H1 (cell line): ENCODE measurements around the gene PRICKLE2. TPM values are rescaled to one million over a fixed set of nuclear protein-coding genes. Genes with fewer than 3 reads are reported as not detected.

ENCODE experiments used
- CTCF ChIA-PET: fragments of 300-600 bp; sonication (Branson Sonifier 250); formaldehyde crosslinking; loops from one replicate; lab custom pipeline; 2021; ENCODE audit not compliant: partially characterized antibody; lab: Charles Lee
- POLR2A ChIA-PET: fragments of 300-600 bp; sonication (Branson Sonifier 250); formaldehyde crosslinking; loops from one replicate; lab custom pipeline; 2021; ENCODE audit warnings: inconsistent platforms; ENCODE audit not compliant: partially characterized antibody; lab: Charles Lee
- DNase-seq, 2 experiments: peaks; one replicate each; pipeline versions ENCODE4 v3.0.0 to v3.0.0-alpha.2; 2010 to 2022; ENCODE audit warnings: low spot score in 2 of 2, low read depth in 1 of 2, mixed read lengths in 1 of 2
- FAIRE-seq: peaks from 2 replicates; lab custom pipeline; 2011; peaks lifted over from hg19 to GRCh38; lab: Jason Lieb, UNC
- H2AFZ ChIP-seq: 2 replicates; pipeline ENCODE4 v1.8.1; 2012; ENCODE audit warnings: low read length, inconsistent platforms
- H2AK5ac ChIP-seq: 2 replicates; pipeline ENCODE4 v1.6.1; 2013; ENCODE audit warnings: low read depth, low read length
- H2BK120ac ChIP-seq: replicated peaks from 2 replicates; pipeline ENCODE3; 2013; ENCODE audit warnings: low read depth, low read length, inconsistent platforms
- H2BK12ac ChIP-seq: 2 replicates; pipeline ENCODE4 v1.6.1; 2013; ENCODE audit warnings: low read depth, low read length
- H2BK15ac ChIP-seq: 2 replicates; pipeline ENCODE4 v1.6.1; 2013; ENCODE audit warnings: low read length
- H2BK20ac ChIP-seq: 2 replicates; pipeline ENCODE4 v1.6.1; 2013; ENCODE audit warnings: low read length
- H2BK5ac ChIP-seq: 2 replicates; pipeline ENCODE4 v1.6.1; 2013; ENCODE audit warnings: low read depth, low read length
- H3K14ac ChIP-seq: 2 replicates; pipeline ENCODE4 v1.6.1; 2013; ENCODE audit warnings: inconsistent platforms; ENCODE audit not compliant: insufficient read length
- H3K18ac ChIP-seq: 2 replicates; pipeline ENCODE4 v1.6.1; 2013; ENCODE audit warnings: low read length; ENCODE audit errors: extremely low read depth
- H3K23ac ChIP-seq: 2 replicates; pipeline ENCODE4 v1.6.1; 2013; ENCODE audit warnings: inconsistent platforms; ENCODE audit not compliant: insufficient read length
- H3K23me2 ChIP-seq: 2 replicates; pipeline ENCODE4 v1.6.1; 2013; ENCODE audit warnings: low read depth, low read length
- H3K27ac ChIP-seq: 2 replicates; pipeline ENCODE4 v1.6.1; 2011; ENCODE audit warnings: low read depth, low read length, inconsistent platforms
- H3K27me3 ChIP-seq, 4 experiments: replicated peaks in 1 of 4; 1 replicate in 1 of 4; 2 replicates in 3 of 4; pipeline versions ENCODE4 v1.6.1 to v1.8.1; 2011 to 2013; ENCODE audit warnings: low read length in 3 of 4, mild to moderate bottlenecking in 3 of 4, inconsistent platforms in 2 of 4, mixed read lengths in 2 of 4, moderate library complexity in 1 of 4; ENCODE audit not compliant: control insufficient read depth in 3 of 4, insufficient read depth in 3 of 4; ENCODE audit errors: extremely low read depth in 1 of 4
- H3K36me3 ChIP-seq, 4 experiments: 2 replicates each; pipeline versions ENCODE4 v1.6.1 to v1.8.1; 2011 to 2013; ENCODE audit warnings: mild to moderate bottlenecking in 4 of 4, low read length in 3 of 4, moderate library complexity in 2 of 4, control low read depth in 1 of 4, inconsistent platforms in 1 of 4; ENCODE audit not compliant: insufficient read depth in 4 of 4, control insufficient read depth in 2 of 4
- H3K4ac ChIP-seq: replicated peaks from 2 replicates; pipeline ENCODE3; 2013; ENCODE audit warnings: low read length, low read depth, mixed read lengths, inconsistent platforms; ENCODE audit not compliant: insufficient read length
- H3K4me1 ChIP-seq, 4 experiments: replicated peaks in 1 of 4; 1 replicate in 1 of 4; 2 replicates in 3 of 4; pipeline versions ENCODE4 v1.6.1 to v1.8.1; 2011 to 2013; ENCODE audit warnings: low read length in 3 of 4, inconsistent platforms in 2 of 4, mixed read lengths in 1 of 4; ENCODE audit not compliant: insufficient read depth in 4 of 4, control insufficient read depth in 3 of 4
- H3K4me2 ChIP-seq, 2 experiments: 2 replicates each; pipeline versions ENCODE4 v1.6.1 to v1.8.1; 2011 to 2013; ENCODE audit warnings: low read depth in 2 of 2, low read length in 2 of 2, control low read depth in 1 of 2, inconsistent platforms in 1 of 2, mild to moderate bottlenecking in 1 of 2; ENCODE audit not compliant: insufficient read depth in 1 of 2
- H3K4me3 ChIP-seq, 4 experiments: fragments of 200-600, 300-600 bp in 1 of 4; sonication (generic), shearing (Covaris generic), sonication (Bioruptor Twin) in 1 of 4; 2 replicates each; pipeline versions ENCODE4 v1.5.1 to v1.8.1; 2011 to 2016; ENCODE audit warnings: low read length in 4 of 4, low read depth in 3 of 4, control low read depth in 2 of 4, inconsistent platforms in 2 of 4, mild to moderate bottlenecking in 2 of 4, mixed read lengths in 1 of 4, moderate library complexity in 1 of 4; ENCODE audit not compliant: insufficient read depth in 2 of 4; ENCODE audit errors: extremely low read depth in 1 of 4
- H3K56ac ChIP-seq: replicated peaks from 2 replicates; pipeline ENCODE3; 2013; ENCODE audit warnings: low read depth, mild to moderate bottlenecking, mixed read lengths, low read length, inconsistent platforms; ENCODE audit not compliant: insufficient read length
- H3K79me1 ChIP-seq: 2 replicates; pipeline ENCODE4 v1.6.1; 2013; ENCODE audit warnings: low read depth, low read length, control low read depth
- H3K79me2 ChIP-seq, 2 experiments: 2 replicates each; pipeline versions ENCODE4 v1.6.1 to v1.8.1; 2012 to 2013; ENCODE audit warnings: low read length in 2 of 2, mild to moderate bottlenecking in 2 of 2, inconsistent platforms in 1 of 2; ENCODE audit not compliant: insufficient read depth in 2 of 2, control insufficient read depth in 1 of 2
- H3K9ac ChIP-seq, 4 experiments: replicated peaks in 1 of 4; 1 replicate in 1 of 4; 2 replicates in 3 of 4; pipeline versions ENCODE4 v1.6.1 to v1.8.1; 2011 to 2013; ENCODE audit warnings: low read depth in 3 of 4, low read length in 3 of 4, control low read depth in 2 of 4, mild to moderate bottlenecking in 2 of 4, moderate library complexity in 2 of 4, inconsistent platforms in 1 of 4; ENCODE audit errors: extremely low read depth in 1 of 4
- H3K9me3 ChIP-seq, 2 experiments: 2 replicates each; pipeline versions ENCODE4 v1.6.1 to v1.8.1; 2012 to 2013; ENCODE audit warnings: mild to moderate bottlenecking in 2 of 2, moderate library complexity in 2 of 2, control low read depth in 1 of 2, inconsistent platforms in 1 of 2, low read depth in 1 of 2, low read length in 1 of 2, mixed read lengths in 1 of 2; ENCODE audit not compliant: insufficient read depth in 2 of 2
- H4K20me1 ChIP-seq, 2 experiments: replicated peaks in 1 of 2; 2 replicates each; pipeline versions ENCODE3 to v1.8.1; 2011 to 2013; ENCODE audit warnings: inconsistent platforms in 2 of 2, low read length in 2 of 2, mild to moderate bottlenecking in 1 of 2; ENCODE audit not compliant: insufficient read depth in 2 of 2, control insufficient read depth in 1 of 2
- H4K5ac ChIP-seq: 2 replicates; pipeline ENCODE4 v1.6.1; 2013; ENCODE audit warnings: low read length, low read depth, mixed read lengths, inconsistent platforms; ENCODE audit not compliant: insufficient read length
- H4K8ac ChIP-seq: 2 replicates; pipeline ENCODE4 v1.8.0; 2013; ENCODE audit warnings: mild to moderate bottlenecking, moderate library complexity, low read length, inconsistent platforms; ENCODE audit not compliant: insufficient read depth; ENCODE audit errors: extremely low read depth
- H4K91ac ChIP-seq: replicated peaks from 2 replicates; pipeline ENCODE3; 2013; ENCODE audit warnings: low read length, mixed read lengths, inconsistent platforms; ENCODE audit not compliant: insufficient read length
- FOSL1 ChIP-seq: IDR thresholded peaks from 2 replicates; pipeline ENCODE4 v1.6.1; 2011; ENCODE audit warnings: mild to moderate bottlenecking, low read depth, low read length, moderate library complexity; ENCODE audit not compliant: insufficient read depth
- MAFK ChIP-seq: IDR thresholded peaks from 2 replicates; pipeline ENCODE4 v1.6.1; 2012; ENCODE audit warnings: low read depth, mild to moderate bottlenecking, improper control_type of control experiment, low read length
- NANOG ChIP-seq: IDR thresholded peaks from 2 replicates; pipeline ENCODE4 v1.6.1; 2011; ENCODE audit warnings: low read length, low read depth, mild to moderate bottlenecking, inconsistent platforms; ENCODE audit not compliant: insufficient read depth, poor library complexity, severe bottlenecking
- POLR2A ChIP-seq, 2 experiments: IDR thresholded peaks; 1 replicate in 1 of 2; 2 replicates in 1 of 2; pipeline ENCODE4 v1.6.1; 2011; ENCODE audit warnings: low read depth in 2 of 2, low read length in 2 of 2, mild to moderate bottlenecking in 2 of 2; ENCODE audit errors: control extremely low read depth in 1 of 2
- RNF2 ChIP-seq: fragments of 200-900, 300-1000 bp; sonication (generic); IDR thresholded peaks from 2 replicates; pipeline ENCODE4 v1.7.1; 2016; ENCODE audit warnings: borderline replicate concordance, low read depth, mild to moderate bottlenecking, antibody characterized with exemption, low read length; ENCODE audit not compliant: poor library complexity, severe bottlenecking; ENCODE audit errors: missing control alignments
- TAF1 ChIP-seq: IDR thresholded peaks from 2 replicates; pipeline ENCODE4 v1.6.1; 2011; ENCODE audit warnings: mild to moderate bottlenecking, low read depth, low read length
- TEAD4 ChIP-seq: IDR thresholded peaks from 2 replicates; pipeline ENCODE4 v1.6.1; 2012; ENCODE audit warnings: low read depth, low read length, inconsistent platforms, mixed read lengths
- WGBS, 2 experiments: shearing (Covaris generic) in 1 of 2; methylation state at CpG; one replicate each; pipeline versions ENCODE4 v1.1.6 to v1.1.7; 2013 to 2015; ENCODE audit warnings: low lambda C conversion rate in 2 of 2, mixed read lengths in 2 of 2, inconsistent platforms in 1 of 2, low coverage in 1 of 2, missing lambda C conversion rate in 1 of 2; ENCODE audit not compliant: insufficient replicate concordance in 2 of 2, insufficient coverage in 1 of 2, insufficient read length in 1 of 2; ENCODE audit errors: extremely low coverage in 1 of 2, missing lambda C conversion rate in 1 of 2; 5-methylcytosine and 5-hydroxymethylcytosine counted together
- polyA plus RNA-seq, 7 experiments: library from polyadenylated mRNA; depleted of rRNA in 3 of 7; stranded (reverse) in 5 of 7; unstranded in 2 of 7; fragments of >200 nt in 5 of 7; fragments of 200-250 nt in 2 of 7; gene quantifications; 1 replicate in 5 of 7; 2 replicates in 1 of 7; 4 replicates in 1 of 7; pipeline versions ENCODE4 v1.2.1 to v1.2.3, GENCODE V29; 2011 to 2013; ENCODE audit warnings: missing spikeins in 2 of 7, mixed read lengths in 2 of 7
- total RNA-seq: library from RNA; stranded (reverse); fragmentation: NEBNext Ultra II Directional; extraction: Animal tissue kit (Norgen Biotek cat#: 25700); gene quantifications from 2 replicates; pipeline ENCODE4 v1.2.1, GENCODE V29; 2021

Gene PRICKLE2
- total and polyA plus RNA-seq, 2 of the 8 experiments (the other 6 are each of a cell fraction or from before 2014, with no cell fraction given), result 2.9 to 8.0 TPM

GRCh38 chr3:64138656-64139375 lies 86.5 kb downstream of the PRICKLE2 start:
- ChIA-PET POLR2A (no interaction called here), CTCF (interaction anchor here (0.9 kb wide), 1 partner anchor 9 kb away, joined by 3 read pairs; no protein-coding TSS in a partner anchor)
- no peaks in the 10 kb centered on the region for H4K20me1 ChIP-seq
- no peaks in the 10 kb centered on the region for H3K36me3 ChIP-seq
- no peak overlapping the region for H4K91ac ChIP-seq
- H3K4ac ChIP-seq, result no peak overlapping the region
- no peak overlapping the region for H2BK12ac ChIP-seq
- whole genome bisulfite sequencing, 2 experiments, result 83% methylated on average over 2 of the region's 2 CpGs; no CpG with 5 or more reads in 1 of the 2 experiments
- H3K14ac ChIP-seq, result no peak overlapping the region
- H2AFZ ChIP-seq, result no peak overlapping the region
- no peak overlapping the region for H2BK20ac ChIP-seq
- H2BK120ac ChIP-seq, result no peak overlapping the region
- H4K5ac ChIP-seq, result no peak overlapping the region
- H3K27ac ChIP-seq, result no peak overlapping the region
- H3K4me1 ChIP-seq, result peaks cover 0 to 6% (median 0%) of the 10 kb centered on the region in 4 experiments; a peak in 2 of 7 replicates
- H3K18ac ChIP-seq, result no peak overlapping the region
- FAIRE-seq (no peak), DNase-seq (no peak)
- no peak overlapping the region for H2BK15ac ChIP-seq
- TF ChIP-seq NANOG (no peak), RNF2 (no peak), MAFK (no peak), POLR2A (IDR thresholded peaks at IDR 0.05; ENCODE audit: control extremely low read depth in 1 of 2, low read depth in 2 of 2, low read length in 2 of 2) (no peak), FOSL1 (no peak), TEAD4 (no peak), TAF1 (no peak)
- H3K4me2 ChIP-seq, result no peak overlapping the region
- no peak overlapping the region for H4K8ac ChIP-seq
- H3K79me1 ChIP-seq, result no peaks in the 10 kb centered on the region
- H3K79me2 ChIP-seq, result no peaks in the 10 kb centered on the region
- no peak overlapping the region for H3K23ac ChIP-seq
- no peak overlapping the region for H3K9ac ChIP-seq
- H3K56ac ChIP-seq, result no peak overlapping the region
- H3K9me3 ChIP-seq, result no peaks in the 10 kb centered on the region
- H2AK5ac ChIP-seq, result no peak overlapping the region
- no peak overlapping the region for H2BK5ac ChIP-seq
- H3K23me2 ChIP-seq, result no peaks in the 10 kb centered on the region
- H3K27me3 ChIP-seq, result no peaks in the 10 kb centered on the region
- no peak overlapping the region for H3K4me3 ChIP-seq
